Hippocampal formation (tissue), 2 donors: Measurements from ENCODE around the gene MTHFD1L.
"Not testable (repeated sequence)": the region's sequence is repeated elsewhere in the genome, so short reads cannot be mapped to it uniquely, and the experiment has no call there.

Experiments used
- DNase-seq, 2 donors: peaks; one replicate each; lab custom pipeline; 2025; lab: John Stamatoyannopoulos, UW

The MTHFD1L gene

GRCh38 chr6:151015101-151015700 is 149.7 kb downstream of the MTHFD1L start:
- DNase-seq = no peak

- DNase-seq = no peak
These were observed 150.6 kb downstream of the MTHFD1L start for GRCh38 chr6:151016107-151016506.

GRCh38 chr6:151018046-151018445 is 152.5 kb downstream of the MTHFD1L start:
- no peak for DNase-seq

- DNase-seq = no peak
These were observed 153.6 kb downstream of the MTHFD1L start for GRCh38 chr6:151018911-151019782.

- no peak for DNase-seq
These were observed 156.4 kb downstream of the MTHFD1L start for GRCh38 chr6:151021896-151022295.

GRCh38 chr6:151022492-151022891 is 157.0 kb downstream of the MTHFD1L start:
- no peak for DNase-seq

GRCh38 chr6:151023342-151023741 is 157.8 kb downstream of the MTHFD1L start:
- DNase-seq = no peak

- no peak for DNase-seq
These were observed 159.1 kb downstream of the MTHFD1L start for GRCh38 chr6:151024597-151024996.

GRCh38 chr6:151025076-151025475 is 159.6 kb downstream of the MTHFD1L start:
- peak; percentile 12 to 21 for DNase-seq

GRCh38 chr6:151026041-151026663 is 160.7 kb downstream of the MTHFD1L start:
- no peak for DNase-seq

GRCh38 chr6:151027295-151027747 is 161.8 kb downstream of the MTHFD1L start:
- no peak for DNase-seq

GRCh38 chr6:151027936-151028838 is 162.7 kb downstream of the MTHFD1L start:
- DNase-seq = no peak

- no peak for DNase-seq
These were observed 164.5 kb downstream of the MTHFD1L start for GRCh38 chr6:151029970-151030369.

- DNase-seq = no peak
These were observed 166.5 kb downstream of the MTHFD1L start for GRCh38 chr6:151032034-151032433.

- DNase-seq = no peak
These were observed 169.6 kb downstream of the MTHFD1L start for GRCh38 chr6:151034825-151035781.

- not testable (repeated sequence) for DNase-seq
These were observed 170.8 kb downstream of the MTHFD1L start for GRCh38 chr6:151036211-151036721.

GRCh38 chr6:151036869-151037680 is 171.6 kb downstream of the MTHFD1L start:
- DNase-seq = no peak

- no peak for DNase-seq
These were observed 173.1 kb downstream of the MTHFD1L start for GRCh38 chr6:151038616-151039015.

GRCh38 chr6:151040888-151041521 is 175.5 kb downstream of the MTHFD1L start:
- DNase-seq = not testable (repeated sequence)
